Keratinocyte (primary cell): Measurements from ENCODE around the gene RTKN. TPM values are rescaled to one million over a fixed set of nuclear protein-coding genes. Genes with fewer than 3 reads are reported as not detected.

Experiments used
- DNase-seq: peaks from one replicate; pipeline ENCODE4 v3.0.0-alpha.2; 2011; ENCODE audit warnings: low read depth, missing footprints, low spot score
- FAIRE-seq: peaks from 2 replicates; lab custom pipeline; 2011; peaks lifted over from hg19 to GRCh38; lab: Jason Lieb, UNC
- H2AFZ ChIP-seq: 2 replicates; pipeline ENCODE4 v1.6.0; 2012; ENCODE audit warnings: low read length, control low read depth, inconsistent platforms; ENCODE audit not compliant: control insufficient read depth
- H3K27ac ChIP-seq: 2 replicates; pipeline ENCODE4 v1.5.1; 2011; ENCODE audit warnings: low read length; ENCODE audit not compliant: control insufficient read depth, insufficient read depth
- H3K27me3 ChIP-seq: 3 replicates; pipeline ENCODE4 v1.6.0; 2011; ENCODE audit warnings: low read length; ENCODE audit not compliant: control insufficient read depth, insufficient read depth; ENCODE audit errors: extremely low read depth
- H3K36me3 ChIP-seq, 2 experiments: 2 replicates in 1 of 2; 3 replicates in 1 of 2; pipeline ENCODE4 v1.5.1; 2011; ENCODE audit warnings: low read length in 2 of 2, mild to moderate bottlenecking in 1 of 2; ENCODE audit not compliant: control insufficient read depth in 2 of 2, insufficient read depth in 2 of 2; ENCODE audit errors: extremely low read depth in 1 of 2
- H3K4me1 ChIP-seq: 3 replicates; pipeline ENCODE4 v1.5.1; 2011; ENCODE audit warnings: low read length; ENCODE audit not compliant: control insufficient read depth, insufficient read depth; ENCODE audit errors: extremely low read depth
- H3K4me2 ChIP-seq: 3 replicates; pipeline ENCODE4 v1.6.0; 2011; ENCODE audit warnings: low read depth, low read length; ENCODE audit not compliant: control insufficient read depth, insufficient read depth; ENCODE audit errors: extremely low read depth
- H3K4me3 ChIP-seq, 3 experiments: fragments of 200-600 bp in 1 of 3; sonication (generic) in 1 of 3; 2 replicates in 2 of 3; 3 replicates in 1 of 3; pipeline ENCODE4 v1.5.1; 2011 to 2016; ENCODE audit warnings: low read length in 3 of 3, mild to moderate bottlenecking in 3 of 3, control low read depth in 2 of 3, inconsistent platforms in 1 of 3, low read depth in 1 of 3, mixed read lengths in 1 of 3, mixed run types in 1 of 3, moderate library complexity in 1 of 3; ENCODE audit not compliant: control insufficient read depth in 2 of 3, insufficient read depth in 2 of 3; ENCODE audit errors: extremely low read depth in 1 of 3
- H3K79me2 ChIP-seq: 2 replicates; pipeline ENCODE4 v1.6.0; 2012; ENCODE audit warnings: low read length; ENCODE audit not compliant: control insufficient read depth, insufficient read depth
- H3K9ac ChIP-seq: 3 replicates; pipeline ENCODE4 v1.6.0; 2011; ENCODE audit warnings: low read length; ENCODE audit not compliant: control insufficient read depth, insufficient read depth; ENCODE audit errors: extremely low read depth
- H3K9me1 ChIP-seq: 3 replicates; pipeline ENCODE4 v1.6.0; 2011; ENCODE audit warnings: low read length; ENCODE audit not compliant: control insufficient read depth, insufficient read depth; ENCODE audit errors: extremely low read depth
- H3K9me3 ChIP-seq: 2 replicates; pipeline ENCODE4 v1.5.1; 2012; ENCODE audit warnings: low read depth, low read length; ENCODE audit not compliant: control insufficient read depth
- H4K20me1 ChIP-seq: 3 replicates; pipeline ENCODE4 v1.6.0; 2011; ENCODE audit warnings: low read length; ENCODE audit not compliant: control insufficient read depth, insufficient read depth; ENCODE audit errors: extremely low read depth
- EZH2 ChIP-seq: IDR thresholded peaks from one replicate; pipeline ENCODE4 v1.6.1; 2012; ENCODE audit warnings: inconsistent platforms, mild to moderate bottlenecking, low read length, moderate library complexity
- dilution Hi-C: fragments of 300-500 bp; cut with MboI; formaldehyde crosslinking; loops from one replicate; pipeline ENCODE4 v1.7.0; 2020; ENCODE audit warnings: low sequenced_read_pairs; ENCODE audit not compliant: extremely low pct_ligation_motif_present
- polyA plus RNA-seq, 5 experiments: library from polyadenylated mRNA; depleted of rRNA in 3 of 5; stranded (reverse) in 3 of 5; stranded (forward) in 1 of 5; unstranded in 1 of 5; fragments of >200 nt; gene quantifications; 1 replicate in 1 of 5; 2 replicates in 3 of 5; 3 replicates in 1 of 5; pipeline versions ENCODE4 v1.2.1 to v1.2.3, GENCODE V29; 2011 to 2012; ENCODE audit warnings: missing spikeins in 2 of 5, low read depth in 1 of 5, low replicate concordance in 1 of 5
- TF ChIP-seq, protein P1 (sequence below), 3 experiments: IDR thresholded peaks in 1 of 3; conservative IDR thresholded peaks in 1 of 3; optimal IDR thresholded peaks in 1 of 3; 2 replicates in 2 of 3; 3 replicates in 1 of 3; pipeline versions ENCODE3 to v1.5.1; 2011; ENCODE audit warnings: low read length in 3 of 3, mild to moderate bottlenecking in 3 of 3, moderate library complexity in 2 of 3, control low read depth in 1 of 3, inconsistent platforms in 1 of 3; ENCODE audit not compliant: insufficient read depth in 2 of 3; ENCODE audit errors: extremely low read depth in 1 of 3

Gene RTKN
- polyA plus RNA-seq, 1 donor (not counting 4 experiments of a cell fraction or from before 2014, with no cell fraction given): 110 TPM

DNA sequence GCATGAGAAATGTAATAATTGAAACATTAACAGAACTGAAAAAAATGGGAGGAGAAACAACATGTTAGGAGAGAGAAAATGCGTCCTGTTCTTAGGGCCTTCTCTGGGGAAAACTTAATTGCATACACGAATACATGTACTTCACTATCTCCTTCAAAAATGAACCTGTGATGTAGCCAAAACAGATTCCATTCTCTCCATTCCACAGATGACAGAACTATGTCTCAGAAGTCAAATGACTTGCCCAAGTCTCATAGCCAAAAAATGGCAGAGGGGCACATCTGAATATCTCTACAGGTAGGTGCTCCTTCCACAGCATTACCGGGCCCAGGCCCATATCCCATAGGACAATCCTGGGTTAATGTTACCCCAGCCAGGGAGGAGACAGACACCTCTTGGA, 57.7 kb downstream of the RTKN start:
- Histone ChIP-seq H3K27ac (no peak overlapping the region), H3K4me3 (no peak overlapping the region), H3K4me1 (peaks cover 15% of the 10 kb centered on the region), H3K4me2 (no peak overlapping the region), H3K9me1 (no peaks in the 10 kb centered on the region), H3K79me2 (peaks cover 80% of the 10 kb centered on the region), H3K36me3 (peaks cover 7 to 11% of the 10 kb centered on the region in 2 experiments), H3K9ac (no peak overlapping the region), H2AFZ (no peak overlapping the region), H3K27me3 (no peaks in the 10 kb centered on the region), H4K20me1 (peaks cover 23% of the 10 kb centered on the region), H3K9me3 (no peaks in the 10 kb centered on the region)
- FAIRE-seq (no peak), DNase-seq (no peak)
- dilution Hi-C loops: no loop called here
- TF ChIP-seq, protein P1, sequence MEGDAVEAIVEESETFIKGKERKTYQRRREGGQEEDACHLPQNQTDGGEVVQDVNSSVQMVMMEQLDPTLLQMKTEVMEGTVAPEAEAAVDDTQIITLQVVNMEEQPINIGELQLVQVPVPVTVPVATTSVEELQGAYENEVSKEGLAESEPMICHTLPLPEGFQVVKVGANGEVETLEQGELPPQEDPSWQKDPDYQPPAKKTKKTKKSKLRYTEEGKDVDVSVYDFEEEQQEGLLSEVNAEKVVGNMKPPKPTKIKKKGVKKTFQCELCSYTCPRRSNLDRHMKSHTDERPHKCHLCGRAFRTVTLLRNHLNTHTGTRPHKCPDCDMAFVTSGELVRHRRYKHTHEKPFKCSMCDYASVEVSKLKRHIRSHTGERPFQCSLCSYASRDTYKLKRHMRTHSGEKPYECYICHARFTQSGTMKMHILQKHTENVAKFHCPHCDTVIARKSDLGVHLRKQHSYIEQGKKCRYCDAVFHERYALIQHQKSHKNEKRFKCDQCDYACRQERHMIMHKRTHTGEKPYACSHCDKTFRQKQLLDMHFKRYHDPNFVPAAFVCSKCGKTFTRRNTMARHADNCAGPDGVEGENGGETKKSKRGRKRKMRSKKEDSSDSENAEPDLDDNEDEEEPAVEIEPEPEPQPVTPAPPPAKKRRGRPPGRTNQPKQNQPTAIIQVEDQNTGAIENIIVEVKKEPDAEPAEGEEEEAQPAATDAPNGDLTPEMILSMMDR (optimal IDR thresholded peaks at IDR 0.05 in 1 of 3, IDR thresholded peaks at IDR 0.05 in 1 of 3, conservative IDR thresholded peaks at IDR 0.05 in 1 of 3; ENCODE audit: extremely low read depth in 1 of 3, insufficient read depth in 2 of 3, low read length in 3 of 3): no peak
- no peak for TF ChIP-seq EZH2

DNA sequence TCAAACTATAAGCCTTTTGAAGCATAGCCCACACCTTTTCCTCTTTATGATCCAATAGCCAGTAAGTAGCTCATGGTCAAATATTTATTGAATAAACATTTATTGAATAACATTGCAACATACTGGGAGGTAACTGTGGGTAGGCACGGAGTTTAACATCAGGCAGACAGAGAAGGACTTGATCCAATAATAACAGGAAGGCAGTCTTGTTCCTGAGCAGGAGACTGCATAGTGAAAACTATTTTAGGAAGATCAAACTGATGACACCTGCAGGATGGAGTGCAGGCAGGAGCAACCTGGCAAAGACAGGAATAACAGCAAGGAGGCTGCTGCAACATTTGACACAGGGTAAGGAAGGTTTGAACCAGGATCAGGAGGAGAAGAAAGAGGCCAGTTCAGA, 58.5 kb downstream of the RTKN start:
- no peak overlapping the region for H2AFZ ChIP-seq
- FAIRE-seq (no peak), DNase-seq (no peak)
- no peak overlapping the region for H3K9ac ChIP-seq
- no peak overlapping the region for H3K4me3 ChIP-seq
- H3K27me3 ChIP-seq: no peaks in the 10 kb centered on the region
- TF ChIP-seq, protein P1 (optimal IDR thresholded peaks at IDR 0.05 in 1 of 3, IDR thresholded peaks at IDR 0.05 in 1 of 3, conservative IDR thresholded peaks at IDR 0.05 in 1 of 3; ENCODE audit: extremely low read depth in 1 of 3, insufficient read depth in 2 of 3, low read length in 3 of 3): no peak
- TF ChIP-seq EZH2: no peak
- H3K79me2 ChIP-seq: peaks cover 79% of the 10 kb centered on the region
- no peaks in the 10 kb centered on the region for H3K9me1 ChIP-seq
- dilution Hi-C loops: no loop called here
- peaks cover 21% of the 10 kb centered on the region for H3K4me1 ChIP-seq
- H3K27ac ChIP-seq: no peak overlapping the region
- peaks cover 26% of the 10 kb centered on the region for H4K20me1 ChIP-seq
- H3K9me3 ChIP-seq: no peaks in the 10 kb centered on the region
- H3K36me3 ChIP-seq: peaks cover 6 to 7% of the 10 kb centered on the region in 2 experiments
- H3K4me2 ChIP-seq: no peak overlapping the region
